GM12865 (cell line): ENCODE measurements around the gene MAF.

Experiments
- DNase-seq: peaks from one replicate; pipeline ENCODE4 v3.0.0; 2010; ENCODE audit warnings: low read depth
- H3K4me3 ChIP-seq: 2 replicates; pipeline ENCODE4 v1.5.1; 2011; ENCODE audit warnings: mild to moderate bottlenecking, low read depth, low read length, control low read depth
- TF ChIP-seq, protein P1 (sequence below): IDR thresholded peaks from 2 replicates; pipeline ENCODE4 v1.5.1; 2011; ENCODE audit warnings: low read length, control low read depth, low read depth, inconsistent platforms; ENCODE audit not compliant: insufficient read depth; ENCODE audit errors: missing control alignments

The MAF gene

GRCh38 chr16:79571065-79571902 lies 29.3 kb downstream of the MAF start:
- DNase-seq: no peak
- H3K4me3 ChIP-seq: no peak overlapping the region
- TF ChIP-seq, protein P1, sequence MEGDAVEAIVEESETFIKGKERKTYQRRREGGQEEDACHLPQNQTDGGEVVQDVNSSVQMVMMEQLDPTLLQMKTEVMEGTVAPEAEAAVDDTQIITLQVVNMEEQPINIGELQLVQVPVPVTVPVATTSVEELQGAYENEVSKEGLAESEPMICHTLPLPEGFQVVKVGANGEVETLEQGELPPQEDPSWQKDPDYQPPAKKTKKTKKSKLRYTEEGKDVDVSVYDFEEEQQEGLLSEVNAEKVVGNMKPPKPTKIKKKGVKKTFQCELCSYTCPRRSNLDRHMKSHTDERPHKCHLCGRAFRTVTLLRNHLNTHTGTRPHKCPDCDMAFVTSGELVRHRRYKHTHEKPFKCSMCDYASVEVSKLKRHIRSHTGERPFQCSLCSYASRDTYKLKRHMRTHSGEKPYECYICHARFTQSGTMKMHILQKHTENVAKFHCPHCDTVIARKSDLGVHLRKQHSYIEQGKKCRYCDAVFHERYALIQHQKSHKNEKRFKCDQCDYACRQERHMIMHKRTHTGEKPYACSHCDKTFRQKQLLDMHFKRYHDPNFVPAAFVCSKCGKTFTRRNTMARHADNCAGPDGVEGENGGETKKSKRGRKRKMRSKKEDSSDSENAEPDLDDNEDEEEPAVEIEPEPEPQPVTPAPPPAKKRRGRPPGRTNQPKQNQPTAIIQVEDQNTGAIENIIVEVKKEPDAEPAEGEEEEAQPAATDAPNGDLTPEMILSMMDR: no peak

- TF ChIP-seq, protein P1: no peak
- H3K4me3 ChIP-seq: no peak overlapping the region
- no peak for DNase-seq
These were observed 35.8 kb downstream of the MAF start for GRCh38 chr16:79564671-79565107.

- no peak overlapping the region for H3K4me3 ChIP-seq
- no peak for DNase-seq
- TF ChIP-seq, protein P1: no peak
These were observed 36.6 kb downstream of the MAF start for GRCh38 chr16:79563921-79564320.

- no peak for DNase-seq
- H3K4me3 ChIP-seq: no peak overlapping the region
- TF ChIP-seq, protein P1: no peak
These were observed 38.2 kb downstream of the MAF start for GRCh38 chr16:79562166-79562823.

- no peak overlapping the region for H3K4me3 ChIP-seq
- TF ChIP-seq, protein P1: no peak
- DNase-seq: no peak
These were observed 38.8 kb downstream of the MAF start for GRCh38 chr16:79561729-79562128.

GRCh38 chr16:79560923-79561322 lies 39.6 kb downstream of the MAF start:
- TF ChIP-seq, protein P1: no peak
- no peak for DNase-seq
- no peak overlapping the region for H3K4me3 ChIP-seq
